C1 segment of cervical spinal cord (tissue), 14 donors: Measurements from ENCODE around the gene CNTNAP2.

Experiments
- DNase-seq, 14 donors: peaks; one replicate each; lab custom pipeline; 2025; lab: John Stamatoyannopoulos, UW

The CNTNAP2 gene

DNA sequence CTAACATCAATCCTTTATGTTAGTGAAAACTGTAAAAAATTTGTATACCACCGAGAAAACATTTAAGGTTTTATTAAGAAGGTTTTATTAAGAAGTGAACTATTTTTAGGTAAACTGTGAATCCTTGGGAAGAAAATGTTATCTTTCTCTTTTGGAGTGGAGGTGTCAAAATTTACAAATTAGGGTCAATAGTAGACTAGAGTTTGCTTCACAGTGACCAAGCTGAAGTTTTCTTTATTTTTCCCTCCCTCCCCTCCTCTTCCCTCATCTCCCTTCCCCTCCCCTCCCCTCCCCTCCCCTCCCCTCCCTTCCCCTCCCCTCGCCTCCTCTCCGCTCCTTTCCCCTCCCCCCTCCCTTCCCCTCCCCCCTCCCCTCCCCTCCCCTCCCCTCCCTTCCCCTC, 168.8 kb downstream of the CNTNAP2 start:
- no peak for DNase-seq

DNA sequence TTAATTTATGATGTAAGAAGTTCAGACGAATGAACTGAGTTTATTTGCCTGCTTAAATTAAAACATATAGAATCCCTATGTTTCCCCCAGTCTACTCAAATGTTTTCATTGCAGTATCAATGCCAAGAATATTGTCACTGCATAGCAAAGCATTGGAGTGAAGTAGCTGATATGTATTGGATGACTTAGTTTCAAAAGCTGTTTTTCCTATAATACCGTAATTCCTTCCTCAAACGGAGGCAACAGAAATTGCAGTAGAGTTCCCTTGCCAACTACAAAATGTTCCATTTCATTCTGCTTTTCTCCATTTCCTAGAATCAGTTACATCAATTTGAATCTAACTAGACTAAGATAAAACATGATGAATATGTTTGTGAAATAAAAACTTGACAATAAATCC, 174.1 kb downstream of the CNTNAP2 start:
- no peak for DNase-seq

DNA sequence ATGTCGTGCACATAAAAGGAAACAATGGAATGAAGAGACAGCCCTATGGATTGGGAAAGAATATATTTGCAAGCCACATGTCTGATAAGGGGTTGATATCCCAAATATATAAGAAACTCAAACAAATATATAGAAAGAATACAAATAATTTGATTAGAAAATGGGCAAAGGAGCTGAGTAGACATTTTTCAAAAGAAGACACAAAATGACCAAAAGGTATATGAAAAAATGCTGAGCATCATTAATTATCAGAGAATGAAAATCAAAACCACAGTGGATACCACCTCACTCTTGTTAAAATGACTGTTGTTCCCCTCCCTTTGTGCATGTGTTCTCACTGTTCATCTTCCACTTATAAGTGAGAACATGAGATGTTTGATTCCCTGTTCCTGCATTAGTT, 175.3 kb downstream of the CNTNAP2 start:
- DNase-seq = no peak

DNA sequence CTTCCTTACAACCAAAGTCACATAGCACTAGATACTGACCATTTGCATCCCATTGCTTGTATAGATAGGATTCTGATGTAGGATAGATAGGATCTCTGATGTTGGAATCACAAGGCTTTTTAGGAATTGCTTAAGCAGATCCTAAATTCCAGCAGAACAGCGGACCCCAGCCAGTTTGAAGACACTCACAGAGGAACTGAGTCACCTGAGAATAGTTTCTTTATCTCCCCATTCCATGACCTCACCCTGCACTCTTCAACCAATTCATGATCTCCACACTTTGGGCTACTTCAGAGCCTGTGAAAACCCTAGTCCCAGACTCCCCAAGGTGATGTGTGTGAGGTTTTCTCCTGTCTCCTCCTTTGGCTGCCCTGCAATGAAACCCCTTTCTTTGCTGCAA, 179.4 kb downstream of the CNTNAP2 start:
- no peak for DNase-seq

DNA sequence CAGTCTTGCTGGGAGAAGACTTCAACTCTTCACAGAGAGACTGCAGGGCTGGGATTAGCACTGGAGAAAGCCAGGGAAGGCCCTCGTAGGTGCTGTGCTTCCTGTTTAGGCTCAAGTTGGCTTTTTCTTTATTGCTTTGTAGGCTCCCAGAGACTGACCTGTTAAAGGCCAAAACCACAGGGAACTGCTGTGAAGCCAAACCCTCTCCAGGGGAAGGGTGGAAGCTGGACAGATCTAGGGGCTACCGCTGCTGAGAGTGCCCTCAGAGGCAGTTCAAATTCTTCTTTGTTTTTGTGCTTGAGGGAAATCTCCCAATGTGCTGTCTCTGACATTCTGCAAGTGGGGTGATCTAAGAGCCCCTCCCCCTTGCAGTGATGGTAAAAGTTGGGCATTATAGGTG, 198.4 kb downstream of the CNTNAP2 start:
- DNase-seq = no peak

DNA sequence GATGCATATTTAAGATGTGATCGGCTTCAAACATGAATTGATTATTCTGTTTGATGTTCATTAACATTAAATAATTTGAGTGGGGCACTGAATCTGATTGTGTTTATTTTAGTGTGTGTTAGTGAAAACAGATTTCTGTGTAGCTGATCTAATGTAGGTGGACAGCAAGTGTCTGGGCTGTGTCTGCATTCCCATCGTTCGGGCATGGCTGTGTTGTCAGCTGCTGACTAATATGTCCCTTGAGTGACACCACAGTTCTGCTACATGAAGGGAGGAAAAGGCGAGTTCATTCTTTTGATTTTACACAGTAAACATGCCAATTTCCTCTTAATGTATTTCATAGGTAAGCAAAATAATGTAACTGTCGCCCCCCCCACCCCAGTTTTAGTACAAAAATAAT, 203.0 kb downstream of the CNTNAP2 start:
- DNase-seq = no peak

DNA sequence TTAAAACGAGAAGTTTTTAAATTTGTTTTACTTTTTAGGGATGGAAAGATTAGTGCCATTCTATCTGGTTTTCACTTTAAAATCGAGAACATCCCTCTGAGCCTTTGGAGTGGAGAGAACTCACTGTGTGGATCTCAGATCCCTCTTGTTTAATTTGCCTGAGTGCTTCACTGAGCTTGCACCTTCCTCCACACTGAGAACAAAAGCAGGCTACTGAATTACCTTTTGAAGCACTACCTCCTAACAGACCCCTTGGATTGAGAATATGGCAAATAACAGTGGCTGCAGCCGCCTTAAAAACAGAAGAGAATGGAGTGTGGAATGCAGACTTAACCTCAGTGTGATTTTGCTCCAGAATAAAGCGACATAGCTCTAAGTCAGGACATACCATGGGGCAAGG, 204.7 kb downstream of the CNTNAP2 start:
- no peak for DNase-seq

DNA sequence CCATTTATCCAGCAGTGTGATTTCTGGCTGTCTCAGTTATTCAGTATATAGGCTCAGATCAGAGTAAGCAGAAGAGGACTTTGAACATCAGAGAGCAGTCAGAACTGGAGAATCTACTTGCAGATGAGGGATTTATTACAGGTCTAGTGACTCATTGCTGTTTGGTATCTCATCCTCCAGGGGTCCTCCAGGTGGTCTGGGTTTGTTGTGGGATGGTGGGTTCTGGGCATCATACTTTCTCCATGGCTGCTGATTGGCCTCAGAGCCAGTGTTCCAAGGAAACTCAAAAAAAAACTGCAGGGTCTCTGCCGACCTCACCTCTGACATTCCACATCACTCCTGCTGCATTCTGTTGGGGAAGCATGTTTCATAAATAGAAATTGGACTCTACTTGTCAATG, 214.8 kb downstream of the CNTNAP2 start:
- no peak for DNase-seq

DNA sequence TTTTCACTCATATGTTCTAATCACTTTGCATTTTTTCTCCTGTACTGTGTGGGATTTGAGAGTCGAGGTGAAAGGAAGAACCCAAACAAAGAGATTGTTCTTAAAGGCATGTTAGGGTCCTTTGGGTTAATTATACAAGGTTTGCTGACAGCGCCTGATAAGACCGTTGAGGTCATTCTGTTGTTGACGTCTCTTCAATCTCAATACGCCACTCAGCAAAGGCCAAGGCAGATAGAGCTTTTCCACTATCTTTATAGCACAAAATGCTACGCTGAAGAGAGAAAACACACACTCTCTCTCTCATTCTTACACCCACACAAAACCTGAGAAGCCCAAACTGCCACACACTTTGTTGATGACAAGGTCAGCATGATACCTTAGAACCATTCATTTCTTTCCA, 228.7 kb downstream of the CNTNAP2 start:
- DNase-seq = no peak

DNA sequence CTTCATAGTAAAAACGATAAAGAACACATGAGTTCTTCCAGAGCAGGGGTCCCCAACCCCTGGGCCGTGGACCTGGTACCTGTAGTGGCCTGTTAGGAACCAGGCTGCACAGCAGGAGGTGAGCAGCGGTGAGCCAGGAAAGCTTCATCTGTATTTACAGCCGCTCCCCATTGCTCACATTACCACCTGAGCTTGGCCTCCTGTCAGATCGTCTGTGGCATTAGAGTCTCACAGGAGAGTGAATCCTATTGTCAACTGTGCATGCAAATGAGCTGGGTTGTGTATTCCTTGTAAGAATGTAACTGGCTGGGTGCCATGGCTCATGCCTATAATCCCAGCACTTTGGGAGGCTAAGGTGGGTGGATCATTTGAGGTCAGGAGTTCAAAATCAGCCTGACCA, 229.5 kb downstream of the CNTNAP2 start:
- no peak for DNase-seq

DNA sequence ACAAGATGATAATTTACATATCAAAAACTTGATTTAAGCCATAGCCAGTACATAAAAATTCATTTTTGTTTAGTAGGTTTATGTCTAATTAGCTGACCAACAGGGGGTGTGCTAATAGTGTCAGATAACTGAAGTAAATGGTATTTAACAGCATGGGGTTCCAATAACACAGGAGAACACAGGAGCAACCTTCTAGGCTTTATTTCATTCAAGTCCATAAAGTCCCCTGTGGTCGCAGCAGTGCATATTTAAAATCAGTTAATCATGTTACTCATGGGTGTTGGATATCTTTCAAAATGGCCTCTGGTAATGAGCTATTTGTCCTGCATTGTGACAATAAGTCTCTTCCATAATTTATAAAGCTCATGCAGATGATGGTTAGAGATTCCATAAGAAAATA, 238.6 kb downstream of the CNTNAP2 start:
- no peak for DNase-seq

DNA sequence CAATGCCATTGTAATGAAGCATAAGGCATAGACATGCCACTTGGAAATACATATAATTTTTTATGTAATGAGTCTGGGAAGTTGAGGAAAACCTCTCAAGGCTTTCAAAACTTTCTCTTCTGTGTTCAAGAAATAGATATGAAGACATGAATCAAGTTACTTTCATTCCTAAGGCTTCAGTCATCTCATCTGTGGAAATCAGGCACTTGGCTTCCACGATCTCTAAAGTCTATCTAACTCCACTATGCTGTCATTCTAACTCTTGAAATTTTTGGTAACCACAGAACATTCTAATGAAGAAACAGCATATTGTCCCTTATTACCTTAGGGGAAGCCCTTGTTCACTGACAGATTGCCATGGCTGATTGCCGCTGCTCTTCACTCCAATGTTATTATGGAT, 242.6 kb downstream of the CNTNAP2 start:
- DNase-seq = no peak

DNA sequence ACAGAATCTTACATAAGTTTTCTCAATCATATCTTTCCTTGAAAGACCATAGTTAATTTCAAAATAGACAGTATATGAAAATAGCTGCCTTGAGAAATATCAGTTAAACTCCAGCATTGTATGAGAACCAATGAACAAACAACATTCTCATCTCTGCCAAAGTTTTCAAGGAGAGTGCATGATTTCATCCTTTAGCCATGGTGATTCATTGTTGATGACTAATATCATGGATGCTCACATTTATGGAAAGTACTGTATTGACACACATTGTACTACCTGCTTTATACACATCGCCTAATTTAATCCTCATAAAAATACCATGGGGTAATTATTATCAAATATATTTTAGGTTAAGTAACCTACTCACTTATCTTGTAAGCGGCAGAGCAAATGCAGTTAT, 250.3 kb downstream of the CNTNAP2 start:
- DNase-seq = no peak

DNA sequence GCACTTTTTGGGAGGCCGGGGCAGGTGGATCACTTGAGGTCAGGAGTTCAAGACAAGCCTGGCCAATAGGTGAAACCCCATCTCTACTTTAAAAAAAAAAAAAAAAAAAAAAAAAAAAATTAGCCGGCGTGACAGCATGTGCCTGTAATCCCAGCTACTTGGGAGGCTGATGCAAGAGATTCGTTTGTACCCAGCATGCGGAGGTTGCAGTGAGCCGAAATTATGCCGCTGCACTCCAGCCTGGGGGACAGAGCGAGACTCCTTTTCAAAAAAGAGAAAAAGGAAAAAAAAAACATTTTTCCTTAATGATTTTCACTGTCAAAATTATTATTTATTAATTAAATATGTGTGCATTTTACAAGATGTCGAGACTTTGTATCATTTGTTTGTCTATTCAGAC, 253.6 kb downstream of the CNTNAP2 start:
- no peak for DNase-seq

DNA sequence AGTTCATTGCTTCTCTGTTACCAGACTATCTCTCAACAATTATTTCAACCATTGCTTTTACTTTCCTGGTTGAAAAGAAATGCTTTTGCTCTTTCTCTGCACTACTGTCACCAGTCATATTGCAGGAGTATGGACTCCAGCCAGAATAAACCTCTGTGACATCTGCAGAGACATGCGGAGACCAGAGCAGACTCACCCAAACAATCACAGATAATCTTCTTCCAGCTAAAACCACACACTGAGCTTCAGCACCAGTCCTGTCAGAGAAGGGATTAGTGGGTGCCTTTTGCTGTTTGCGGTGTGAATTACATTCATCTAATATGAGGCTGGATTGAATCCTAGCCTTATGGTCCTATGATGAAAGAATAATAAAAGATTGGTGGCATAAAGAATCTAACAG, 258.6 kb downstream of the CNTNAP2 start:
- DNase-seq = no peak

DNA sequence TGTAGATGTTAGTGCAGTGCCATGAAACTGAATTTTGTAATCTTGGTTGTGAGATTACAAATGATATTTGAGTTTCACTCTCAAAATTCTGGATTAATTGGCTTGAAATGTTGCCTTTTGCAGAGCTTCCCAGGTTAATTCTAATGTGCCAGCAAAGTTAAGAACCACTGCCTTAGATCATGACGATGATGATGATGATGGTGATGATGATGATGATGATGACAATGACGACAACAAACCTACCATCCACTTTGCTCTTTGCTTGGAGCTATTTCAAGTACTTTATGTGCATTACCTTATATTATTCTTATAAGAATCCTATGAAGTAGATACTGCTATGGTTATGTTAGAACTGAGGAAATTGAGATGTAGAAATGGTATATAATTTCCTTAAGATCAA, 261.6 kb downstream of the CNTNAP2 start:
- DNase-seq = no peak

DNA sequence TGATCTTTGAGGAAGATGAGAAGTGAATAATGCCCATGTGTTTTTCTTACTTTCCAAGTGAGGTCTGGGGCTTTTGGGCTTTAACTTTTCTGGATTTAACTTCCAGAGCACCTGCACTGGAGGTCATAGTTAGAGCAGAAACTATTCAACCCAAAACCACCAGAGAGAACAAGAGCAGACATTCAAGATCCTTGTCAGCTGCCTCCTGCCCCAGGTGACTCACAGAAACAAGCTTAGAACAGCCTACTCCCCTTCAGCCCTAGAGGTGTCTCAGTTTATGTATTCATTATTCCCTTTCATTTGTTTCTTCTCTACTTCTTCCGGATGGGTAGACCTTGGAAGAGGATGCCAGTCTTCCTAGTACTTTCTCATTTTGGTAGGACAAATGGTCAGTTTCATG, 270.5 kb downstream of the CNTNAP2 start:
- DNase-seq = no peak

DNA sequence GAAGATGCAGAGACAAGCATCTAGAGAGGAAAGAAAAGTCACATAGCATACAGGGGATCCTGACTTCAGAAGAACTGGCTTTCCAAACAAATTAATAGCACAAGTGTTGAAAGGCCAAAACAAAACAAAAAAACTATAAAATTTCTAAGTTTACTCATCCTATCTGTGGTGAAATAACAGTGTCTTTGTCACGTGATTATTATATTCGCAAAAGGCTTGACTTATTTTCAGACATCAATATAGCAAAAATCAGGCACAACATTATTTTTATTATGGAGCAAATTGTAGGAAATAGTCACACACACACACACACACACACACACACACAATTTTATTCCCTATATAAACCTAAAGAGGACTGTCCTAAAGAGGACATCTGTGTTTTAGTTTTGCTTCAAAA, 272.3 kb downstream of the CNTNAP2 start:
- DNase-seq = no peak

DNA sequence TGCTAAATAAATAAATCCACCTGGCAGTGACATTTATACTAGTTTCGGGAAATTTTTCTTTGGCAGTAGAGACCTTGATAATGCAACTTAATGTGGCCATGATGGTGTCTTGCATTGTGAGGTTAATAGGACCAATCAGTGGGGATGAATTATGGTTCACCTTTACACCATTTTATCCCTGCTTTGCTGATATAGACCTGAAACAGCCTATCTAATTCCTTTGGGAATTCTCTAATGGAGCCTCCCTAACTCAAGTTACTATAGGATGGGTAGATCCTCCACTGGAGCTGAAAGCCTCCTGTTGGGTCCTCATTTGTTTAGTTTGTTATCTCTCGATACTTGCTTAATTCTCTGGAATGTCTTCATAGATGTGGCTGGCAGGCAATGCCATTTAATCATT, 276.7 kb downstream of the CNTNAP2 start:
- DNase-seq = no peak

DNA sequence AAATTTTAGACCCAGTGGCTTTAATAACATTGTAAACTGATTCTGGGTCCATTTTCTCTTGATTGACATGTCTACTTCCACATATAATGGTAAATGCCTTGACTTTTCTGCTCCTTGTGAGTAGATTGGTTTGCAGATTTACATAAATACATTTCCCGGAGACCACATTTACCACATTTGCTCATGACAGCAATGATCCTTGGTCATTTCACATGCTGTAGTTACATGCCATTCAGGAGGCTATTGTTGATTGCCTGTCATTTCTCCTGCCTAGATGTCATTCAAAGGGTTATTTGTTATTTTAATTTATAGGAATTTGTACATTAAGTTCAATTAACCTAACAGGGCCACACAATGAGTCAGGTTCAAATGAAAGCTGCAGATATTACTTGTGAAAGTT, 280.5 kb downstream of the CNTNAP2 start:
- no peak for DNase-seq

DNA sequence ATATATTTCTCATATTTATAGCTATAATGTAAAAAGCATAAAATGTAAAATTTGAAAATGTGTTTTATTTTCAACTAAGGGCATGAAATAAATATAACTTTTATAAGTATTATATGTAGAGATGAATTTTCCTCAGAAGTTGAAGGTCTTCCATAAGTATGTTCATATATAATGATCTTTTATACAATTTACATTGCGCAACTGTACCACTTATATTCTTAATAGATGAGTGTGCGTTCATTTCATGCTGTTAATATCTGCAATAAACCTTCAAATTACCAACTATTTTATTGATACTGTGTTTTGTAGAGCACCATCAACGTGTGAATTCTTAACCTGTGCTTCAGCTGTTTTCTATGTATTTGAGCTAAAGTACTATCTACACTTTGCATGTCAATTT, 285.3 kb downstream of the CNTNAP2 start:
- no peak for DNase-seq

DNA sequence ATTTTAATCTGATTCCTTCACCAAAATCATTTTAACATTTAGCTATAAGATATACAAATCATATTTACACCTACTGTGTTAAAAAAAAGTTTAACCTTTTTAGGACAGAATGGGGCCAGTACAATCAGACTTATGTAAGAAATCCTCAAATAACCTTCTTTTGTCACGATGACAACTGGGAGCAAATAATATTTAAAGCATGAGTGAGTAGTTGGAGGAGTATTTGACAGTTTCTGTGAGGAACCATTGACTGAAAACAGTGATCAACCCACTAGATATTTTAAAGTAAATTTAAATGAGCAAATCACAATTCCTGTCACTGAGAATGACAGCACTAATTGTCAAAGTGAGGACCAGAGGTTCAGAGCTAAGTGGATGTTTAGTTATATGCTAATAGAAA, 289.1 kb downstream of the CNTNAP2 start:
- DNase-seq = no peak

DNA sequence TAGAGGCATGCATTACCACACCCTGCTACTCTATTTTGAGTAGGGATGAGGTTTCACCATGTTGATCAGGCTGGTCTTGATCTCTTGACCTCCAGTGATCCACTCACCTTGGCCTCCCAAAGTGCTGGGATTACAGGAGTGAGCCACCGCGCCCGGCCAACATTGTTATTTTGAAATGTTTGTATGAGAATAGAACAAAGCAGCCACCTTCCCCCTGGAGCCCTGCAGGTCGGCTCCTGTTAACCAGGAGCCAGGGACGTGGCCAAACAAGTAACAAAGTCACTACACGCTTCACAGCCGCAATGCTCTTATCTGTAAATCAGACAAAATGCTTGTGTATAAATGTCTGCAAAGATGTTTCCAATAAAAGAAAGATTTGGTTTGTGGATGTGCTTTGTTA, 295.4 kb downstream of the CNTNAP2 start:
- DNase-seq = no peak

DNA sequence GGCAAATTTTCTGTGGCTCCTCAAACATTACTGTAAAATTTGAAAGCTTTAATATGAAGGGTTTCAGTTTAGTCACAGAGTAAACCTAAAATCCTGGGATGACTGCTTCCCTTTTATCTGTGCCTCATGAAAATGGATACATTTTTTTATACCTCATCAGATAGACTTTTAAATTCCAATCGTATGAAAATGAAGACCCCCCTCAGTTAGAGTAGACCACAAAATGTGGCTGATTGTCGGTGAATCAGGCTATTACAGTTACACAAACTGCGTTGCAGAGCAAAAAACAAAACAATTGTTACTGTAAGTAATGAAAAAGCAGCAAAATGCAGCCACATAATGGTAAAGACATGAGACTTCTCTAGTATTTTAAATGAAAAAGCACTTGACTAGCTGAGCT, 296.2 kb downstream of the CNTNAP2 start:
- DNase-seq = no peak

DNA sequence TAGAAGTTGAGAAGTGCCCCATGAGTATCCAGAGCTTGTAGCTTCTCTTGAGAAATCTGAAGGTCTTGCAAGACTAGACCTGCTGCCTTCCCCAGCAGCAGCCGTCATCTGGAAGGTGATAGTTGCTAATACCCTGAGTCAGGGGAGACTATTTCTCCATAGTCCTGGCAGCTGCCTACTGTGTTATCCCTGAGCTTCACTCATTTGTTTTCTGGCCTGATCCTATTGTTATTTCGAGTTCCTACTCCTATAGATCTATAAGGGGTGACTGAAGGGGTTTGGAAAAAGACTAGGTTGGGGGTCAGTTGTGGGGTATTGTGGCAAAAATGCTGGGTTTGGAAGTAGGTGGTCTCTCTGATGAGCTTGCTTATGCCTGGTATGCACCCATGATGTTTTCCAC, 297.8 kb downstream of the CNTNAP2 start:
- no peak for DNase-seq
